HCT116 (cell line): ENCODE data around the gene EPHX1.

Experiments used
- CEBPB ChIP-seq: IDR thresholded peaks from 2 replicates; pipeline ENCODE4 v1.6.1; 2012; ENCODE audit warnings: low read depth
- CTCF ChIP-seq, 3 experiments: fragments of 200-600 bp in 1 of 3; sonication (generic) in 1 of 3; IDR thresholded peaks in 2 of 3; conservative IDR thresholded peaks in 1 of 3; 2 replicates each; pipeline ENCODE4 v1.5.1; 2012 to 2017; ENCODE audit warnings: low read depth in 2 of 3, low read length in 2 of 3, antibody characterized with exemption in 1 of 3, borderline replicate concordance in 1 of 3, control low read depth in 1 of 3, mild to moderate bottlenecking in 1 of 3, mixed read lengths in 1 of 3, mixed run types in 1 of 3, moderate library complexity in 1 of 3; ENCODE audit not compliant: insufficient read depth in 1 of 3
- EZH2phosphoT487 ChIP-seq: fragments of 200-600 bp; IDR thresholded peaks from 2 replicates; pipeline ENCODE4 v1.6.1; 2018; ENCODE audit warnings: antibody characterized with exemption, borderline replicate concordance
- POLR2A ChIP-seq: IDR thresholded peaks from 2 replicates; pipeline ENCODE4 v1.7.0; 2011; ENCODE audit warnings: borderline replicate concordance; ENCODE audit not compliant: insufficient read depth, insufficient read length; ENCODE audit errors: extremely low read depth
- RAD21 ChIP-seq: IDR thresholded peaks from 2 replicates; pipeline ENCODE4 v1.6.1; 2012; ENCODE audit warnings: low read depth, mild to moderate bottlenecking
- SP1 ChIP-seq: IDR thresholded peaks from 2 replicates; pipeline ENCODE4 v1.6.1; 2012; ENCODE audit warnings: low read depth
- ZFX ChIP-seq: fragments of 450-650 bp; IDR thresholded peaks from 2 replicates; pipeline ENCODE4 v1.6.1; 2017
- TF ChIP-seq, protein P1 (sequence below): IDR thresholded peaks from 2 replicates; pipeline ENCODE4 v1.6.1; 2011; ENCODE audit warnings: mild to moderate bottlenecking, low read length, moderate library complexity; ENCODE audit not compliant: insufficient replicate concordance; ENCODE audit errors: extremely low read depth

DNA sequence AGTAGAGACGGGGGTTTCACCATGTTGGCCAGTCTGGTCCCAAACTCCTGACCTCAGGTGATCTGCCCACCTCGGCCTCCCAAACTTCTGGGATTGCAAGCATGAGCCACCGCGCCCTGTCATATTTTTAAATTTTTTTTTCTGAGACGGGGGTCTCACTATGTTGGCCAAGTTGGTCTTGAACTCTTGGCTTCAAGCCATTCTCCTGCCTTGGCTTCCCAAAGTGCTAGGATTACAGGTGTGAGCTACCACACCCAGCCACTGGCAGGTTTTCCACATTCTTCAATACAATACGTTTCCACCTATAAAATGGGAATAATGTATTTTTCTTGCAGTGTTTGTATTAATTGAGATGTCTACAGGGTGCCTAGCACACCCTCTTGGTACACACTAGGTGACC lies 82.4 kb downstream of the EPHX1 start:
- TF ChIP-seq, protein P1, sequence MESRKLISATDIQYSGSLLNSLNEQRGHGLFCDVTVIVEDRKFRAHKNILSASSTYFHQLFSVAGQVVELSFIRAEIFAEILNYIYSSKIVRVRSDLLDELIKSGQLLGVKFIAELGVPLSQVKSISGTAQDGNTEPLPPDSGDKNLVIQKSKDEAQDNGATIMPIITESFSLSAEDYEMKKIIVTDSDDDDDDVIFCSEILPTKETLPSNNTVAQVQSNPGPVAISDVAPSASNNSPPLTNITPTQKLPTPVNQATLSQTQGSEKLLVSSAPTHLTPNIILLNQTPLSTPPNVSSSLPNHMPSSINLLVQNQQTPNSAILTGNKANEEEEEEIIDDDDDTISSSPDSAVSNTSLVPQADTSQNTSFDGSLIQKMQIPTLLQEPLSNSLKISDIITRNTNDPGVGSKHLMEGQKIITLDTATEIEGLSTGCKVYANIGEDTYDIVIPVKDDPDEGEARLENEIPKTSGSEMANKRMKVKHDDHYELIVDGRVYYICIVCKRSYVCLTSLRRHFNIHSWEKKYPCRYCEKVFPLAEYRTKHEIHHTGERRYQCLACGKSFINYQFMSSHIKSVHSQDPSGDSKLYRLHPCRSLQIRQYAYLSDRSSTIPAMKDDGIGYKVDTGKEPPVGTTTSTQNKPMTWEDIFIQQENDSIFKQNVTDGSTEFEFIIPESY: no peak
- TF ChIP-seq SP1: no peak
- TF ChIP-seq CTCF (IDR thresholded peaks at IDR 0.05 in 2 of 3, conservative IDR thresholded peaks at IDR 0.05 in 1 of 3; ENCODE audit: borderline replicate concordance in 1 of 3, insufficient read depth in 1 of 3, low read depth in 2 of 3, low read length in 2 of 3): no peak
- no peak for TF ChIP-seq POLR2A
- TF ChIP-seq EZH2phosphoT487: no peak
- no peak for TF ChIP-seq RAD21
- no peak for TF ChIP-seq ZFX
- TF ChIP-seq CEBPB: no peak
